ENCODE results near the gene IL23A. TPM values are rescaled to one million over a fixed set of nuclear protein-coding genes. Genes with fewer than 3 reads are reported as not detected.

Gene IL23A
- total RNA-seq, 1 experiment from 2014 or later: 2.0 TPM

DNA sequence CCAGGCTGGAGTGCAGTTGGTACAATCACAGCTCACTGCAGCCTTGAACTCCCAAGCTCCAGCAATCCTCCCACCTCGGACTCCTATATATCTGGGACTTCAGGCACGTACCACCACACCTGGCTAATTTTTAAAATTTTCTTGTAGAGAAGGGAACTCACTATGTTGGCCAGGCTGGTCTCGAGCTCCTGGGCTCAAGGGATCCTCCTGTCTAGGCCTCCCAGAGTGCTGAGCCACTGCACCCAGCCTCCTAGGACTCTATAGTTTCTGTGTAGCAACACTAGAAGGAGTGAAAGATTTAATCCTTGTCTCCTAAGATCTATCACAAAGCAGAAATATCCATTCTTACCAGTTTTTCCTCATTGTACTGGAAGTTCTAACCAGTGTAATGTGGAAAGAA lies 28.3 kb downstream of the IL23A start:
- Histone ChIP-seq H3K23ac (ENCODE audit: insufficient read length, low read depth, low read length) (no peak overlapping the region), H3T11ph (ENCODE audit: low read length) (no peak overlapping the region), H4K8ac (replicated peaks; ENCODE audit: insufficient read length, low read depth, low read length) (no peak overlapping the region), H3K27ac (ENCODE audit: insufficient read length, low read depth, low read length) (no peak overlapping the region), H3K79me2 (ENCODE audit: insufficient read depth, low read length) (no peaks in the 10 kb centered on the region), H3K9me3 (ENCODE audit: control insufficient read depth, low read depth, low read length) (no peaks in the 10 kb centered on the region), H3K23me2 (ENCODE audit: insufficient read length, low read depth, low read length, poor library complexity, severe bottlenecking) (no peaks in the 10 kb centered on the region), H4K5ac (ENCODE audit: insufficient read length, low read depth, low read length) (no peak overlapping the region), H3K9ac (ENCODE audit: extremely low read depth, insufficient read length, low read length) (no peak overlapping the region), H3K4me2 (ENCODE audit: insufficient read depth, insufficient read length, low read length) (no peak overlapping the region), H2BK20ac (ENCODE audit: low read depth, low read length, poor library complexity, severe bottlenecking) (no peak overlapping the region), H2BK120ac (ENCODE audit: low read depth, low read length, poor library complexity, severe bottlenecking) (no peak overlapping the region), H3K4ac (ENCODE audit: low read depth, low read length) (no peak overlapping the region), H3K4me1 (ENCODE audit: insufficient read depth, low read length) (no peaks in the 10 kb centered on the region), H2BK15ac (ENCODE audit: low read depth, low read length) (no peak overlapping the region), H2AFZ (ENCODE audit: low read length) (no peak overlapping the region), H3K56ac (ENCODE audit: insufficient read length, low read depth, low read length) (no peak overlapping the region), H2BK12ac (ENCODE audit: insufficient read length, low read depth, low read length) (no peak overlapping the region), H2BK5ac (ENCODE audit: insufficient read length, low read length) (no peak overlapping the region), H2AK5ac (ENCODE audit: insufficient read length, low read length) (no peak overlapping the region), H3K27me3 (ENCODE audit: insufficient read depth, low read length) (no peaks in the 10 kb centered on the region), H3K18ac (ENCODE audit: insufficient read length, low read depth, low read length) (no peak overlapping the region), H3K79me1 (ENCODE audit: insufficient read depth, low read depth, low read length, poor library complexity, severe bottlenecking) (no peaks in the 10 kb centered on the region), H4K91ac (ENCODE audit: insufficient read length, low read depth, low read length) (no peak overlapping the region), H3K14ac (ENCODE audit: insufficient read depth, low read length) (no peak overlapping the region), H4K20me1 (ENCODE audit: control insufficient read depth, insufficient read depth, insufficient read length) (no peaks in the 10 kb centered on the region)
- WGBS (ENCODE audit: extremely low coverage, insufficient read length, low lambda C conversion rate): no CpG with 5 or more reads among the region's 3 CpGs
- Mint-ChIP-seq H3K9me3 (peaks cover 2 to 3% of the 10 kb centered on the region in 2 experiments; a peak in 2 of 5 replicates), H3K36me3 (ENCODE audit: insufficient read depth in 1 of 3, low read depth in 3 of 3) (no peaks in the 10 kb centered on the region), H3K27me3 (ENCODE audit: low read depth) (peaks cover 10% of the 10 kb centered on the region; the same call in 1 of the 2 replicates), H3K4me1 (no peaks in the 10 kb centered on the region), H3K27ac (no peak overlapping the region), H3K4me3 (no peak overlapping the region)
- no peak for TF ChIP-seq CTCF (conservative IDR thresholded peaks at IDR 0.05)
- DNase-seq: no peak
